SK-N-SH treated with all-trans-retinoic acid at 6 μM for 48 hours (cell line): ENCODE results near the gene TIMM21.

ENCODE experiments used
- ATAC-seq: fragments of 200-7000 bp; cut with Tn5 transposase; 3 replicates; pipeline ENCODE4 v1.9.1; 2020; ENCODE audit warnings: mild to moderate bottlenecking, moderate library complexity
- ARNTL ChIP-seq: fragments of 450-650 bp; formaldehyde crosslinking; IDR thresholded peaks from 2 replicates; pipeline ENCODE4 v1.5.0; 2020; ENCODE audit warnings: low read depth, mild to moderate bottlenecking, moderate library complexity, borderline replicate concordance
- BACH2 ChIP-seq: fragments of 250-450 bp; sonication (Bioruptor Pico); IDR thresholded peaks from 2 replicates; pipeline ENCODE4 v1.9.0; 2021; ENCODE audit warnings: mild to moderate bottlenecking, borderline replicate concordance
- CSDC2 ChIP-seq: fragments of 250-450 bp; sonication (Bioruptor Pico); IDR thresholded peaks from 2 replicates; pipeline ENCODE4 v1.5.0; 2020; ENCODE audit warnings: mild to moderate bottlenecking, moderate library complexity
- CSRNP3 ChIP-seq: fragments of 250-450 bp; sonication (Bioruptor Pico); IDR thresholded peaks from 2 replicates; pipeline ENCODE4 v1.5.1; 2021; ENCODE audit warnings: mild to moderate bottlenecking, moderate library complexity
- ESRRG ChIP-seq: fragments of 250-450 bp; sonication (Bioruptor Pico); IDR thresholded peaks from 2 replicates; pipeline ENCODE4 v1.6.1; 2021; ENCODE audit warnings: mild to moderate bottlenecking
- GLIS3 ChIP-seq: fragments of 250-450 bp; sonication (Bioruptor Pico); IDR thresholded peaks from 2 replicates; pipeline ENCODE4 v1.5.0; 2020; ENCODE audit warnings: mild to moderate bottlenecking, moderate library complexity
- ISL1 ChIP-seq: fragments of 250-450 bp; sonication (Bioruptor Pico); IDR thresholded peaks from 2 replicates; pipeline ENCODE4 v2.1.2; 2022; ENCODE audit warnings: mild to moderate bottlenecking, moderate library complexity
- OSR1 ChIP-seq: fragments of 250-450 bp; sonication (Bioruptor Pico); IDR thresholded peaks from 2 replicates; pipeline ENCODE4 v1.8.0; 2022; ENCODE audit warnings: moderate library complexity, mild to moderate bottlenecking, inconsistent platforms
- RARB ChIP-seq: fragments of 250-450 bp; sonication (Bioruptor Pico); IDR thresholded peaks from 2 replicates; pipeline ENCODE4 v1.8.0; 2021; ENCODE audit warnings: mild to moderate bottlenecking, moderate library complexity
- SNAI2 ChIP-seq: fragments of 250-450 bp; sonication (Bioruptor Pico); IDR thresholded peaks from 2 replicates; pipeline ENCODE4 v1.5.0; 2020; ENCODE audit warnings: mild to moderate bottlenecking, moderate library complexity
- TCF4 ChIP-seq: fragments of 250-450 bp; sonication (Bioruptor Pico); IDR thresholded peaks from 2 replicates; pipeline ENCODE4 v1.8.0; 2021; ENCODE audit warnings: mild to moderate bottlenecking, moderate library complexity, borderline replicate concordance
- TOX ChIP-seq: fragments of 250-450 bp; sonication (Bioruptor Pico); IDR thresholded peaks from 2 replicates; pipeline ENCODE4 v1.8.0; 2021; ENCODE audit warnings: mild to moderate bottlenecking, moderate library complexity, borderline replicate concordance
- TSHZ2 ChIP-seq: fragments of 250-450 bp; sonication (Bioruptor Pico); IDR thresholded peaks from 2 replicates; pipeline ENCODE4 v1.5.0; 2020; ENCODE audit warnings: mild to moderate bottlenecking, moderate library complexity
- ZC3H10 ChIP-seq: fragments of 250-450 bp; sonication (Bioruptor Pico); IDR thresholded peaks from 2 replicates; pipeline ENCODE4 v1.5.1; 2021; ENCODE audit warnings: mild to moderate bottlenecking, moderate library complexity
- ZFP3 ChIP-seq: fragments of 250-450 bp; sonication (Bioruptor Pico); IDR thresholded peaks from 2 replicates; pipeline ENCODE4 v1.5.0; 2020; ENCODE audit warnings: mild to moderate bottlenecking, moderate library complexity
- ZFP30 ChIP-seq: fragments of 450-650 bp; formaldehyde crosslinking; IDR thresholded peaks from 2 replicates; pipeline ENCODE4 v1.5.0; 2022; ENCODE audit warnings: mild to moderate bottlenecking, moderate library complexity
- ZNF565 ChIP-seq: fragments of 450-650 bp; formaldehyde crosslinking; conservative IDR thresholded peaks from 2 replicates; pipeline ENCODE4 v1.5.0; 2020; ENCODE audit warnings: low read depth, mild to moderate bottlenecking, moderate library complexity
- ZNF70 ChIP-seq: fragments of 450-650 bp; formaldehyde crosslinking; IDR thresholded peaks from 2 replicates; pipeline ENCODE4 v1.5.0; 2020; ENCODE audit warnings: mild to moderate bottlenecking, moderate library complexity
- ZNF8 ChIP-seq: fragments of 450-650 bp; formaldehyde crosslinking; IDR thresholded peaks from 2 replicates; pipeline ENCODE4 v1.5.0; 2020; ENCODE audit warnings: mild to moderate bottlenecking, moderate library complexity
- TF ChIP-seq, protein P1 (sequence below): fragments of 250-450 bp; sonication (Bioruptor Pico); IDR thresholded peaks from 2 replicates; pipeline ENCODE4 v1.5.1; 2020; ENCODE audit warnings: low read depth, mild to moderate bottlenecking, moderate library complexity
- TF ChIP-seq, protein P2 (sequence below): fragments of 250-450 bp; sonication (Bioruptor Pico); IDR thresholded peaks from 2 replicates; pipeline ENCODE4 v1.8.0; 2021; ENCODE audit warnings: low read depth, mild to moderate bottlenecking, moderate library complexity, borderline replicate concordance
- TF ChIP-seq, protein P3 (sequence below): fragments of 250-450 bp; sonication (Bioruptor Pico); IDR thresholded peaks from 2 replicates; pipeline ENCODE4 v1.8.0; 2020; ENCODE audit warnings: mild to moderate bottlenecking, moderate library complexity, borderline replicate concordance

Gene TIMM21

DNA sequence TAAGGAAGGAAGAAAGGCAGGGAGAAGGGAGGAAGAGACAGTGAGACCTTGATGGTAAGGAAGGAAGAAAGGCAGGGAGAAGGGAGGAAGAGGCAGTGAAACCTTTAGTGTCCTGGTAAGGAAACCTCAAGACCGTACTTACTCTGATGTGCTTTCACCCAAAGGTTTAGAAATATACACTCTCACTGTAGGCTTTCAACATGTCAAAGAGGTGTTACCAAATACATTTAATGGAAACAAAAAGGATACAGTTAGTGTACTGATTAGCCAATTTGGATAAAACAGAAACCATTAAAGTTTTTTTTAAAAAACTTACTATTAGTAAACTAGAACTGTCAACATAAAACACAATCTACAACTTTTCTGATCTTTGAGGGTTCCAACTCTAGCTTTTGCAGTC, 7.7 kb upstream of the TIMM21 start:
- no peak for ATAC-seq
- TF ChIP-seq ZNF8 (CRISPR knock-in tag) = no peak
- no peak for TF ChIP-seq ARNTL (CRISPR knock-in tag)
- no peak for TF ChIP-seq GLIS3 (CRISPR knock-in tag)
- no peak for TF ChIP-seq ZFP30 (CRISPR knock-in tag)
- TF ChIP-seq ISL1 (CRISPR knock-in tag) = no peak
- TF ChIP-seq ESRRG = no peak
- no peak for TF ChIP-seq ZNF565 (CRISPR knock-in tag)
- no peak for TF ChIP-seq TCF4
- no peak for TF ChIP-seq CSDC2 (CRISPR knock-in tag)
- TF ChIP-seq TOX = no peak
- no peak for TF ChIP-seq ZC3H10 (CRISPR knock-in tag)

DNA sequence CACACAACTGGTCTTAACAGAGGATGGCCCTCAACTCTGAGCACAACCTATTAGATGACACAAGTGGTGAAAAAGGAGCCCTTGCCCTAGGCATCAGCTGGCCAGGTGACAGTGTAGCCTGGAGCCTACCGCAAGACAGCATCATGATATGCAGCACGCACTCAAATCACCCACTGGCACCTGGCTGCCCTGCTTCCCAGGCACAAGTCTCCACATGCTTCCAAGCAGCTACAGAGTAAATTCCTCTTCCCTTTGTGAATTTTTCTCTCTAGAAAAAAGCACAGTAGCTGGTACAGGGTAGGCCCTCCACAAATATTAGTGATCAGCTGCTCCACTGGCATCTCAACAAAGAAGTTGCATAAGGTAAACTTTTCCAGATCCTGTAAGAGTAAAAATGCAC, 6.7 kb upstream of the TIMM21 start:
- no peak for ATAC-seq
- TF ChIP-seq, protein P1, sequence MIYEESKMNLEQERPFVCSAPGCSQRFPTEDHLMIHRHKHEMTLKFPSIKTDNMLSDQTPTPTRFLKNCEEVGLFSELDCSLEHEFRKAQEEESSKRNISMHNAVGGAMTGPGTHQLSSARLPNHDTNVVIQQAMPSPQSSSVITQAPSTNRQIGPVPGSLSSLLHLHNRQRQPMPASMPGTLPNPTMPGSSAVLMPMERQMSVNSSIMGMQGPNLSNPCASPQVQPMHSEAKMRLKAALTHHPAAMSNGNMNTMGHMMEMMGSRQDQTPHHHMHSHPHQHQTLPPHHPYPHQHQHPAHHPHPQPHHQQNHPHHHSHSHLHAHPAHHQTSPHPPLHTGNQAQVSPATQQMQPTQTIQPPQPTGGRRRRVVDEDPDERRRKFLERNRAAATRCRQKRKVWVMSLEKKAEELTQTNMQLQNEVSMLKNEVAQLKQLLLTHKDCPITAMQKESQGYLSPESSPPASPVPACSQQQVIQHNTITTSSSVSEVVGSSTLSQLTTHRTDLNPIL = no peak
- no peak for TF ChIP-seq ZFP30 (CRISPR knock-in tag)
- no peak for TF ChIP-seq SNAI2
- TF ChIP-seq ISL1 (CRISPR knock-in tag) = no peak
- no peak for TF ChIP-seq BACH2 (CRISPR knock-in tag)
- TF ChIP-seq, protein P2, sequence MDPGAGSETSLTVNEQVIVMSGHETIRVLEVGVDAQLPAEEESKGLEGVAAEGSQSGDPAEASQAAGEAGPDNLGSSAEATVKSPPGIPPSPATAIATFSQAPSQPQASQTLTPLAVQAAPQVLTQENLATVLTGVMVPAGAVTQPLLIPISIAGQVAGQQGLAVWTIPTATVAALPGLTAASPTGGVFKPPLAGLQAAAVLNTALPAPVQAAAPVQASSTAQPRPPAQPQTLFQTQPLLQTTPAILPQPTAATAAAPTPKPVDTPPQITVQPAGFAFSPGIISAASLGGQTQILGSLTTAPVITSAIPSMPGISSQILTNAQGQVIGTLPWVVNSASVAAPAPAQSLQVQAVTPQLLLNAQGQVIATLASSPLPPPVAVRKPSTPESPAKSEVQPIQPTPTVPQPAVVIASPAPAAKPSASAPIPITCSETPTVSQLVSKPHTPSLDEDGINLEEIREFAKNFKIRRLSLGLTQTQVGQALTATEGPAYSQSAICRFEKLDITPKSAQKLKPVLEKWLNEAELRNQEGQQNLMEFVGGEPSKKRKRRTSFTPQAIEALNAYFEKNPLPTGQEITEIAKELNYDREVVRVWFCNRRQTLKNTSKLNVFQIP = no peak
- no peak for TF ChIP-seq GLIS3 (CRISPR knock-in tag)
- TF ChIP-seq CSDC2 (CRISPR knock-in tag) = no peak
- no peak for TF ChIP-seq TSHZ2 (CRISPR knock-in tag)
- TF ChIP-seq ZC3H10 (CRISPR knock-in tag) = no peak
- no peak for TF ChIP-seq RARB (CRISPR knock-in tag)
- TF ChIP-seq, protein P3, sequence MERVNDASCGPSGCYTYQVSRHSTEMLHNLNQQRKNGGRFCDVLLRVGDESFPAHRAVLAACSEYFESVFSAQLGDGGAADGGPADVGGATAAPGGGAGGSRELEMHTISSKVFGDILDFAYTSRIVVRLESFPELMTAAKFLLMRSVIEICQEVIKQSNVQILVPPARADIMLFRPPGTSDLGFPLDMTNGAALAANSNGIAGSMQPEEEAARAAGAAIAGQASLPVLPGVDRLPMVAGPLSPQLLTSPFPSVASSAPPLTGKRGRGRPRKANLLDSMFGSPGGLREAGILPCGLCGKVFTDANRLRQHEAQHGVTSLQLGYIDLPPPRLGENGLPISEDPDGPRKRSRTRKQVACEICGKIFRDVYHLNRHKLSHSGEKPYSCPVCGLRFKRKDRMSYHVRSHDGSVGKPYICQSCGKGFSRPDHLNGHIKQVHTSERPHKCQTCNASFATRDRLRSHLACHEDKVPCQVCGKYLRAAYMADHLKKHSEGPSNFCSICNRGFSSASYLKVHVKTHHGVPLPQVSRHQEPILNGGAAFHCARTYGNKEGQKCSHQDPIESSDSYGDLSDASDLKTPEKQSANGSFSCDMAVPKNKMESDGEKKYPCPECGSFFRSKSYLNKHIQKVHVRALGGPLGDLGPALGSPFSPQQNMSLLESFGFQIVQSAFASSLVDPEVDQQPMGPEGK (CRISPR knock-in tag) = no peak
- TF ChIP-seq CSRNP3 = no peak
- no peak for TF ChIP-seq TCF4
- TF ChIP-seq ZNF565 (CRISPR knock-in tag) = no peak
- TF ChIP-seq TOX = no peak
- no peak for TF ChIP-seq OSR1

- TF ChIP-seq OSR1 = no peak
- TF ChIP-seq, protein P2 = no peak
- TF ChIP-seq ZNF565 (CRISPR knock-in tag) = no peak
- no peak for TF ChIP-seq ARNTL (CRISPR knock-in tag)
- TF ChIP-seq CSDC2 (CRISPR knock-in tag) = no peak
- no peak for TF ChIP-seq ZNF8 (CRISPR knock-in tag)
- TF ChIP-seq, protein P3 (CRISPR knock-in tag) = no peak
- TF ChIP-seq ZFP3 (CRISPR knock-in tag) = no peak
- TF ChIP-seq ISL1 (CRISPR knock-in tag) = no peak
- TF ChIP-seq, protein P1 = no peak
- no peak for TF ChIP-seq ZNF70 (CRISPR knock-in tag)
- no peak for TF ChIP-seq ZFP30 (CRISPR knock-in tag)
- TF ChIP-seq RARB (CRISPR knock-in tag) = no peak
- TF ChIP-seq, all 23 proteins: peak for 0
These were observed 6.1 kb upstream of the TIMM21 start for GRCh38 chr18:74142252-74142651.

More at GRCh38 chr18:74142252-74142651, 6.1 kb upstream of the TIMM21 start:
- no peak for ATAC-seq
